ENCODE results near the gene TMEM272.

TMEM272 gene

DNA sequence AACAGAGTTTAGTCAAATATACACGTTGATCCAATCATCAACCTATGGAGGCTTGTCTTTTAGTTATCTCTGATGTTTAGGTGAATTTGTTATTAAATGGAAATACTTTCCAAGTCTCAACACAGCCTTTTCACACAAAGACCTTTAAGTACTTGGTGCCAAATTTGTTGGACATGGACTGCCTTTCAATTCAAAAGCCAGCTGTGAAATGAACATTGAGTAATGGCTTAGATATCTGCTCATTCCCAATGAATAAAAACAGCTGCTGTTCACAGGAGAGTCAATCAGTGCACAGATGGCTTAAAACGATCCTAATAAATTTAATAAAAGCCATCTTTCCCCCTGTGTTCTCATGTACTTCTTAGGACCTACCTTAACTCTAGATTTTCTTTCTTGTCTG, 21.1 kb downstream of the TMEM272 start:
- no peak overlapping the region for H3K27ac ChIP-seq
- TF ChIP-seq CTCF (IDR thresholded peaks at IDR 0.05), result no peak
- TF ChIP-seq ZFX (IDR thresholded peaks at IDR 0.05; ENCODE audit: borderline replicate concordance), result no peak

DNA sequence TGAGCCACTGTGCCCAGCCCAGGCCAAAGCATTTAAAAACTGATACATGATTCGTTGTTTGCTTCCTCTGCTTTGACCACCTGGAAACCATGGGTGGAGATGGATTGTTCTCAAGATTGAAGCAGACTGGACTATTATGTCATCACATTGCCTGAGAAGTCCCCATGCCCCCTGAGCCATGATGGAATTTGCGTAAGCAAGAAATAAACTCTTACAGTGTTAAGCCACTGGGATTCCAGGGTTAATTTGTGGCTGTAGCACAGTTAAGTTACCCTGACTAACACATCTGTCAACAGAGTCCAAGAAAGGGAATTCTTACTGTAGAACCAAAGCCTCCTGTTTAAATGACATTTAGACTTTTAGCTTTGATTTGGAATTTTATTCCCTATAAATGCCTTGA, 21.6 kb downstream of the TMEM272 start:
- no peak for TF ChIP-seq ZFX (IDR thresholded peaks at IDR 0.05; ENCODE audit: borderline replicate concordance)
- no peak for TF ChIP-seq CTCF (IDR thresholded peaks at IDR 0.05)
- H3K27ac ChIP-seq, result no peak overlapping the region

- no peak for TF ChIP-seq ZFX (IDR thresholded peaks at IDR 0.05; ENCODE audit: borderline replicate concordance)
- TF ChIP-seq CTCF (IDR thresholded peaks at IDR 0.05), result no peak
- H3K27ac ChIP-seq, result no peak overlapping the region
These were observed 22.7 kb downstream of the TMEM272 start for GRCh38 chr13:51822106-51822815.

DNA sequence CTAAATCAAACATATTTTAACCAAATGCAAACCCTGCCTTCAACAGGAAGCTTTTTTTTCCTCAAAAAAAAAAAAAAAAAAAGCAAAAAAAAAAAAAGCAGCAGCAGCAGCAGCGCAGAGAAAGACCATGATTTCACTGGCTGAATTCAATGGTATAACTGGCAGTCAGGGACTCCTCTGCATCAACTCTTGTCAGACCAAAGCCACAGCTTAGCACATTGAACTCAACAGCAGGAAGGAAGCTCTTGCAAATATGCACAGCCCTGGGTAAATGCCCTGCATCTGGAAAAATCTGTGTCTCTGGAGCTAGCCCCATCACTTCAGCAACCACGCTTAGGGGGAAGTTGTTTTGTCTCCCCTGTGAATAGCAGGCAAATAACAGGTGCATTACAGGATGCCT, 23.4 kb downstream of the TMEM272 start:
- no peak overlapping the region for H3K27ac ChIP-seq

GRCh38 chr13:51820016-51820597, 24.9 kb downstream of the TMEM272 start:
- no peak for TF ChIP-seq CTCF (IDR thresholded peaks at IDR 0.05)
- TF ChIP-seq ZFX (IDR thresholded peaks at IDR 0.05; ENCODE audit: borderline replicate concordance), result no peak
- no peak overlapping the region for H3K27ac ChIP-seq

More for the DNA sequence above, 23.4 kb downstream of the TMEM272 start:
- no peak for TF ChIP-seq CTCF (IDR thresholded peaks at IDR 0.05)
- TF ChIP-seq ZFX (IDR thresholded peaks at IDR 0.05; ENCODE audit: borderline replicate concordance), result no peak

- H3K27ac ChIP-seq, result no peak overlapping the region
- TF ChIP-seq CTCF (IDR thresholded peaks at IDR 0.05) (no peak), ZFX (IDR thresholded peaks at IDR 0.05; ENCODE audit: borderline replicate concordance) (no peak)
These were observed 25.4 kb downstream of the TMEM272 start for GRCh38 chr13:51819544-51819943.

DNA sequence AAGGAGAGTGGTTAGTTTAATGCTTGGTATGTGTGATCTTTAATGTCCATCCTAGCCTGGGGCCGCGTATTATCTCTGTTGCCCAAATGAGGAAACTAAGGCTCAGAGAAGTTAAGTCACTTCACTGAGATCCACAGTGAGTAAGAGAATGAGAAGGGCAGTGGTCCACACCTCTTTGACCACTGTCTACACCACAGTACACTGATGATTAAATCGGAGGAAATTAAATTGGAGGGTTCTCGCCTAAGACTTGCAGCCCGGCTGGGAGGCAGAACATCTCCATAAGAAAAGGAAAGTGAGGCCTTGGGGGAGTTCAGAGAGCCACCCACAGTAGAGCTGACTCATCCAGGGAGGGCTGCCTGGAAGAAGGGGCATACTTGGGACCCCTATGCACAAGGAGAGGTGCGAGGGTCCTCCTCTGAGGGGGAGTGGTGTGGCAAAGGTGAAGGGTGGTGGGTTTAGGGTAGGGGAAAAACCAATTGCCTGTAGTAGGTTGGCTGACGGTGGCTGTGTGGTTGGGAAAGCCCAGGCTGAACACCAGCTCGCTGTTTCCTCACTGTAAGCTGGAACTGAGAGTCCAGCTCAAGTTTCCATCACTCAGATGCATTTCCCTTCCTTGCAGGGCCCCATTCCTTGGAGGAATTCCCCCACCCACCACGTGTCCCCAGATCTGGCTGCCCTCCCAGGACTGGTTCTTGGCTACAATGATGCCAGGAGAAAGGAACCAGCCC, 26.0 kb downstream of the TMEM272 start:
- no peak overlapping the region for H3K27ac ChIP-seq

More for the DNA sequence above, 26.0 kb downstream of the TMEM272 start:
- no peak for TF ChIP-seq ZFX (IDR thresholded peaks at IDR 0.05; ENCODE audit: borderline replicate concordance)
- TF ChIP-seq CTCF (IDR thresholded peaks at IDR 0.05), result no peak
